ENCODE measurements around the gene PCK2. TPM values are rescaled to one million over a fixed set of nuclear protein-coding genes. Genes with fewer than 3 reads are reported as not detected.

The PCK2 gene
- total and polyA plus RNA-seq, 2 of the 8 experiments (the other 6 are each of a cell fraction or from before 2014, with no cell fraction given), result 81.9 to 115 TPM

GRCh38 chr14:24052656-24053547, 41.2 kb upstream of the PCK2 start (continued):
- TF ChIP-seq SIN3A (conservative IDR thresholded peaks at IDR 0.05 in 1 of 2, IDR thresholded peaks at IDR 0.05 in 1 of 2; ENCODE audit: low read depth in 1 of 2, low read length in 2 of 2) (no peak), RAD21 (IDR thresholded peaks at IDR 0.05 in 1 of 2, conservative IDR thresholded peaks at IDR 0.05 in 1 of 2; ENCODE audit: low read depth in 2 of 2, low read length in 2 of 2) (no peak), JUN (IDR thresholded peaks at IDR 0.05; ENCODE audit: low read depth, low read length) (no peak), MAX (IDR thresholded peaks at IDR 0.05) (no peak), SP2 (IDR thresholded peaks at IDR 0.05; ENCODE audit: low read length) (no peak), TEAD4 (IDR thresholded peaks at IDR 0.05; ENCODE audit: low read depth, low read length) (no peak), FOSL1 (IDR thresholded peaks at IDR 0.05; ENCODE audit: insufficient read depth, low read depth, low read length) (no peak), E2F6 (IDR thresholded peaks at IDR 0.05) (no peak), GTF2F1 (IDR thresholded peaks at IDR 0.05; ENCODE audit: borderline replicate concordance, low read depth, low read length) (no peak)

Data from H1 (cell line).